GM15510 (cell line): ENCODE results near the gene AQP12A.

Source experiments
- POLR2A ChIP-seq: IDR thresholded peaks from 3 replicates; pipeline ENCODE4 v1.6.1; 2011; ENCODE audit warnings: borderline replicate concordance; ENCODE audit not compliant: insufficient read length; ENCODE audit errors: extremely low read depth

Gene AQP12A

GRCh38 chr2:240720686-240721595 lies 29.3 kb downstream of the AQP12A start:
- no peak for TF ChIP-seq POLR2A

GRCh38 chr2:240721596-240722180 lies 30.0 kb downstream of the AQP12A start:
- no peak for TF ChIP-seq POLR2A

GRCh38 chr2:240722376-240722775 lies 30.7 kb downstream of the AQP12A start:
- TF ChIP-seq POLR2A: no peak

- TF ChIP-seq POLR2A: no peak
These were observed 31.4 kb downstream of the AQP12A start for GRCh38 chr2:240722796-240723735.

- no peak for TF ChIP-seq POLR2A
These were observed 32.2 kb downstream of the AQP12A start for GRCh38 chr2:240723851-240724250.

GRCh38 chr2:240724431-240724830 lies 32.8 kb downstream of the AQP12A start:
- TF ChIP-seq POLR2A: no peak

- no peak for TF ChIP-seq POLR2A
These were observed 33.6 kb downstream of the AQP12A start for GRCh38 chr2:240725266-240725665.

GRCh38 chr2:240725671-240726070 lies 34.0 kb downstream of the AQP12A start:
- no peak for TF ChIP-seq POLR2A

- no peak for TF ChIP-seq POLR2A
These were observed 35.2 kb downstream of the AQP12A start for GRCh38 chr2:240726876-240727275.

GRCh38 chr2:240727439-240727838 lies 35.8 kb downstream of the AQP12A start:
- no peak for TF ChIP-seq POLR2A

GRCh38 chr2:240727913-240728312 lies 36.2 kb downstream of the AQP12A start:
- no peak for TF ChIP-seq POLR2A

- TF ChIP-seq POLR2A: no peak
These were observed 36.7 kb downstream of the AQP12A start for GRCh38 chr2:240728361-240728760.

- no peak for TF ChIP-seq POLR2A
These were observed 37.2 kb downstream of the AQP12A start for GRCh38 chr2:240728827-240729226.

- TF ChIP-seq POLR2A: no peak
These were observed 39.0 kb downstream of the AQP12A start for GRCh38 chr2:240730501-240731177.
